Ishikawa (cell line): ENCODE results near the gene DCAF5.

Experiments used
- EP300 ChIP-seq: IDR thresholded peaks from 2 replicates; pipeline ENCODE4 v1.6.1; 2012; ENCODE audit warnings: borderline replicate concordance
- RAD21 ChIP-seq: IDR thresholded peaks from 2 replicates; pipeline ENCODE4 v1.6.1; 2012; ENCODE audit warnings: low read depth
- TAF1 ChIP-seq: IDR thresholded peaks from 2 replicates; pipeline ENCODE4 v1.6.1; 2012; ENCODE audit warnings: low read depth, mild to moderate bottlenecking
- TCF12 ChIP-seq: IDR thresholded peaks from 2 replicates; pipeline ENCODE4 v1.6.1; 2012; ENCODE audit warnings: low read depth
- TEAD4 ChIP-seq: IDR thresholded peaks from 2 replicates; pipeline ENCODE4 v1.6.1; 2012
- YY1 ChIP-seq: IDR thresholded peaks from 2 replicates; pipeline ENCODE4 v1.6.1; 2012; ENCODE audit warnings: low read depth
- TF ChIP-seq, protein P1 (sequence below): IDR thresholded peaks from 2 replicates; pipeline ENCODE4 v1.6.1; 2012; ENCODE audit warnings: low read depth, mild to moderate bottlenecking

GRCh38 chr14:69170839-69171238 lies 17.9 kb upstream of the DCAF5 start:
- no peak for TF ChIP-seq TCF12
- no peak for TF ChIP-seq EP300
- no peak for TF ChIP-seq TAF1
- TF ChIP-seq YY1: no peak
- TF ChIP-seq RAD21: no peak
- TF ChIP-seq, protein P1, sequence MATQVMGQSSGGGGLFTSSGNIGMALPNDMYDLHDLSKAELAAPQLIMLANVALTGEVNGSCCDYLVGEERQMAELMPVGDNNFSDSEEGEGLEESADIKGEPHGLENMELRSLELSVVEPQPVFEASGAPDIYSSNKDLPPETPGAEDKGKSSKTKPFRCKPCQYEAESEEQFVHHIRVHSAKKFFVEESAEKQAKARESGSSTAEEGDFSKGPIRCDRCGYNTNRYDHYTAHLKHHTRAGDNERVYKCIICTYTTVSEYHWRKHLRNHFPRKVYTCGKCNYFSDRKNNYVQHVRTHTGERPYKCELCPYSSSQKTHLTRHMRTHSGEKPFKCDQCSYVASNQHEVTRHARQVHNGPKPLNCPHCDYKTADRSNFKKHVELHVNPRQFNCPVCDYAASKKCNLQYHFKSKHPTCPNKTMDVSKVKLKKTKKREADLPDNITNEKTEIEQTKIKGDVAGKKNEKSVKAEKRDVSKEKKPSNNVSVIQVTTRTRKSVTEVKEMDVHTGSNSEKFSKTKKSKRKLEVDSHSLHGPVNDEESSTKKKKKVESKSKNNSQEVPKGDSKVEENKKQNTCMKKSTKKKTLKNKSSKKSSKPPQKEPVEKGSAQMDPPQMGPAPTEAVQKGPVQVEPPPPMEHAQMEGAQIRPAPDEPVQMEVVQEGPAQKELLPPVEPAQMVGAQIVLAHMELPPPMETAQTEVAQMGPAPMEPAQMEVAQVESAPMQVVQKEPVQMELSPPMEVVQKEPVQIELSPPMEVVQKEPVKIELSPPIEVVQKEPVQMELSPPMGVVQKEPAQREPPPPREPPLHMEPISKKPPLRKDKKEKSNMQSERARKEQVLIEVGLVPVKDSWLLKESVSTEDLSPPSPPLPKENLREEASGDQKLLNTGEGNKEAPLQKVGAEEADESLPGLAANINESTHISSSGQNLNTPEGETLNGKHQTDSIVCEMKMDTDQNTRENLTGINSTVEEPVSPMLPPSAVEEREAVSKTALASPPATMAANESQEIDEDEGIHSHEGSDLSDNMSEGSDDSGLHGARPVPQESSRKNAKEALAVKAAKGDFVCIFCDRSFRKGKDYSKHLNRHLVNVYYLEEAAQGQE: no peak
- no peak for TF ChIP-seq TEAD4
